Upper lobe of left lung (tissue), 4 donors: ENCODE data around the gene ZSCAN16.

Experiments
- CTCF ChIP-seq, 6 experiments: fragments of 450-650 bp in 4 of 6; fragments of 200-600 bp in 2 of 6; sonication (generic) in 2 of 6; IDR thresholded peaks; one replicate each; pipeline ENCODE4 v1.5.1; 2016 to 2019; ENCODE audit warnings: antibody characterized with exemption in 6 of 6
- POLR2A ChIP-seq, 4 donors: fragments of 450-650 bp; IDR thresholded peaks; one replicate each; pipeline ENCODE4 v1.5.1; 2016 to 2017; ENCODE audit warnings: antibody characterized with exemption in 4 of 4, mild to moderate bottlenecking in 2 of 4
- POLR2AphosphoS5 ChIP-seq, 2 donors: sonication (generic); formaldehyde crosslinking; IDR thresholded peaks; one replicate each; pipeline ENCODE4 v1.5.1; 2017; ENCODE audit warnings: antibody characterized with exemption in 2 of 2

DNA sequence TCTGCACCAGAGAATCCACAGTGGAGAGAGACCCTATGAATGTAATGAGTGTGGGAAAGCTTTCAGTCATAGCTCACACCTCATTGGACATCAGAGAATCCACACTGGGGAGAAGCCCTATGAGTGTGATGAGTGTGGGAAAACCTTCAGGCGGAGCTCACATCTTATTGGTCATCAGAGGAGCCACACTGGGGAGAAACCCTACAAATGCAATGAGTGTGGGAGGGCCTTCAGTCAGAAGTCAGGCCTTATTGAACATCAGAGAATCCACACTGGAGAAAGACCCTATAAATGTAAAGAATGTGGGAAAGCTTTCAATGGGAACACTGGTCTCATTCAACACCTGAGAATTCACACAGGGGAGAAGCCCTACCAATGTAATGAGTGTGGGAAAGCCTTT is 29.1 kb downstream of the ZSCAN16 start:
- TF ChIP-seq CTCF (IDR thresholded peaks at IDR 0.05): no peak
- TF ChIP-seq POLR2AphosphoS5 (IDR thresholded peaks at IDR 0.05): no peak
- TF ChIP-seq POLR2A (IDR thresholded peaks at IDR 0.05): no peak
